NCI-H510A (cell line): ENCODE results near the gene BACE1-AS.
"Not testable (repeated sequence)": the region's sequence is repeated elsewhere in the genome, so short reads cannot be mapped to it uniquely, and the experiment has no call there.

Source experiments
- DNase-seq: peaks from one replicate; lab custom pipeline; 2025; lab: John Stamatoyannopoulos, UW

Gene BACE1-AS

GRCh38 chr11:117290809-117291396 is at the start of gene BACE1-AS:
BACE1-AS (plus strand) TSS chr11:117291346.
- DNase-seq: no peak

GRCh38 chr11:117248341-117248740 is 42.8 kb upstream of the BACE1-AS start:
- no peak for DNase-seq

DNA sequence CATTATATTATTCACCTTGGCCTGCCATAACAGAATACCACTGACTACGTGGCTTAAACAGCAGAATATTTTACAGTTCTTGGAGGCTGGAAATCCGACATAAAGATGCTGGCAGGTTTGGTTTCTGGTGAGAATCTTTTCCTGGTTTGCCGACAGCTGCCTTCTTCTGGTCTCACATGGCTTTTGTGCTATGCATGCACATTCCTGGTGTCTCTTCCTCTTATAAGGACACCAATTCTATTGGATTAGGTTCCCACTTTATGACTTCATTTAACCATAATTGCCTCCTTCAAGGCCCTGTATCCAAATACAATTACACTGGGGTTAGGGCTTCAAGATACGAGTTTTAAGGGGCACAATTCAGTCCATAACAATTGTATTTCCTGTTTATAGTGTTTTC is 41.6 kb upstream of the BACE1-AS start:
- no peak for DNase-seq

DNA sequence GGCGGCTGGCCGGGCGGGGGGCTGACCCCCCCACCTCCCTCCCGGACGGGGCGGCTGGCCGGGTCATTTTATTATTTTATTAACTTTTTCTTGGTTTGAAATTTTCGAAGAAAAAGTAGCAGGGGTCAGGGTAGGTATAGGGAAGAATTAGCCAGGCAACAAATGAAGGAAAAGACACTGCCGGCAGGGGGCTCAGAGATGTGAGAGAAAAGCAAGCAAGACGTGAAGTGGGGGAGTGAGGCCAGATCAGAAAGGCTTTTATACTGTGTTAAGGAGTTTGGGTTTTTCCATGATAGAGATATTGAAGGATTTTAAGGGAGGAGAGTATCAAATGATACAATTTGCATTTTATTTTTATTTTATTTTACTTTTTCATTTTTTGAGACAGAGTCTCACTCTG is 39.6 kb upstream of the BACE1-AS start:
- DNase-seq: no peak

DNA sequence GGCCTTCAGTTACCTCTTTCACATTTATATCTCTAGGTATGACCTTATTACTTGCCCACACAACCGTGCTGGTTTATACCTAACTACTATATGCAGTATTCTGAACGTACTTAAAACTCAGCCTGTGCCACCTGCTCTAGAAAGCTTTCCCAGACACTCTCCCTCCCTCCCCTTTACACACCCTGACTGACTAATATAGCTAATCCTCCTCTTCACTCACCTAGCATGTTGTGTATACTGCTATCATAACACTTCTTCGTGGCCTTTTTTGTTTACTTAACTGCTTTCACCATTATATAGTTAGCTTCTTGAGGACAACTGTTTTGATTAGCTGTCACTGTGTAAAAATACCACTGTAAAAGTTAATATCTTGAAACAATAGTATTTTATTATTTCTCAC is 35.2 kb upstream of the BACE1-AS start:
- no peak for DNase-seq

DNA sequence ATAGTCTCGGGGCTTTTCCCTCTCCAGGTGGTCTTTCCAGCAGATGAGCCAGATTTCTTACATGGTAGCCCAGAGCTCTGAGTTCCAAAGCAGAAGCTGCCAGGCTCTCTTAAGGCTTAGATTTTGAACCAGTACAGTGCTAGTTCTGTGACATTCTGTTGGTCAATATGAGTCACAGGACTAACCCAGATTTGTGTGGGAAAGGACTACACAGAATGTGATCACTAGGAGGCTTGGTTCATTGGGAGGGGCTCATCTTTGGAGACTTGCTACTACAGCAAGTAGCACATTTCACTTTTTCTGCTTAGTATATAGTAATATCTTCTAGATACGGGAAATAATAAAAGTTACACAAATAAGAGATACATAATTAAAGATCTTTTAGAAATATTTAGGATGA is 34.6 kb upstream of the BACE1-AS start:
- DNase-seq: no peak

GRCh38 chr11:117258576-117258975 is 32.6 kb upstream of the BACE1-AS start:
- DNase-seq: no peak

DNA sequence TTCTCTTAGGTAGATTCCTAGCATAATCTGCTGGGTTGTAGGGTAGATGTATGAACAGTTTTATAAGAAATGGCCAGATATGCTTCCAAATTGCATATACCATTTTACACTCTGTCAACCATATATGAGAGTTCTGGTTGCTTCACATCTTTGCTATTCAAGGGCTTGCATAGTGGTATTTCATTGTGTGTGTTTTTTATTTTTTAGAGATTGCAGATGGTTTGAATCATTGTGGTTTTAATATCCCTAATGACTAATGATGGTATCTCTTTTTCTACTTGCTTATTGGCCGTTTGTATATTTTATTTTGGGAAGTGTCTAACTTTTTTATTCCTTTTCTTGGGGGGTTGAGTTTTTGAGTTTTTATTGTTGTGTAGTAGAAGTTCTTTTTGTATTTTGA is 31.7 kb upstream of the BACE1-AS start:
- DNase-seq: no peak

DNA sequence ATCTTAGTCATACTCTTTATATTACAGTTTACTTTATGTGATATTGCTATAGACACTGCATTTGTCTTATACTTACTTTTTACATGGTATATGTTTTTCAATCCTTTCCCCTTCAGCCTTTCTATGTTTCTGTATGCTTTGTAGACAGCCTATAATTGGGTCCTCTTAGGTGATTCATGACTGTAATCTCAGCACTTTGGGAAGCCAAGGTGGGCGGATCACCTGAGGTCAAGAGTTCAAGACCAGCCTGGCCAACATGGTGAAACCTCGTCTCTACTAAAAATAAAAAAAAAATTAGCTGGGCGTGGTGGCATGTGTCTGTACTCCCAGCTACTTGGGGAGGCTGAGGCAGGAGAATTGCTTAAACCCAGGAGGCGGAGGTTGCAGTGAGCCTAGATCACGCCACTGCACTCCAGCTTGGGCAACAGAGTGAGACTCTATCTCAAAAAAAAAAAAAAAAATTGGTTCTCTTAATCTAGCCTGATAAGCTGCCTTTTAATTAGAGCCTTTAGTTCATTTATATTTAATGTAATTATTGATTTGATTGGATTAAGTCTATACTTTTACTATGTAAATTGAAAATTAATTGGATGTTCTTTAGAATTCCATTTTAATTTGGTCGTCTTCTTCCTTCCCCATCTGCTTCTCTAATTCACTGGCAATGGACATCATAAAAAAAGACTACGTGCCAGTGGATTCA is 26.4 kb upstream of the BACE1-AS start:
- not testable (repeated sequence) for DNase-seq

GRCh38 chr11:117265745-117266144 is 25.4 kb upstream of the BACE1-AS start:
- no peak for DNase-seq

- no peak for DNase-seq
Measured at GRCh38 chr11:117269856-117270255, 21.3 kb upstream of the BACE1-AS start.

- no peak for DNase-seq
Measured at GRCh38 chr11:117271208-117271607, 19.9 kb upstream of the BACE1-AS start.

DNA sequence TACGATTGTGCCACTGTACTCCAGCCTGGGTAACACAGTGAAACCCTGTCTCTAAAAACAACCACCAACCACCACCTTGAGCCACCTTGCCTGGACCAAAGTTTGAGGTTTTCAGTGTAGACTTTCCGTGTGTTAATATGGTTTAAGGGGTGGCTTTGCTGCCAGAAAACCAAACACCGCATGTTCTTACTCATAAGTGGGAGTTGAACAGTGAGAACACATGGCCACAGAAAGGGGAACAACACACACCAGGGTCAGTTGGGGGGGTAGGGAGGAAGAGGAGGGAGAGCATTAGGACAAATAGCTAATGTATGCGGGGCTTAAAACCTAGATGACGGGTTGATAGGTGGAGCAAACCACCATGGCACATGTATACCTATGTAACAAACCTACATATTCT is 19.0 kb upstream of the BACE1-AS start:
- DNase-seq: not testable (repeated sequence)

DNA sequence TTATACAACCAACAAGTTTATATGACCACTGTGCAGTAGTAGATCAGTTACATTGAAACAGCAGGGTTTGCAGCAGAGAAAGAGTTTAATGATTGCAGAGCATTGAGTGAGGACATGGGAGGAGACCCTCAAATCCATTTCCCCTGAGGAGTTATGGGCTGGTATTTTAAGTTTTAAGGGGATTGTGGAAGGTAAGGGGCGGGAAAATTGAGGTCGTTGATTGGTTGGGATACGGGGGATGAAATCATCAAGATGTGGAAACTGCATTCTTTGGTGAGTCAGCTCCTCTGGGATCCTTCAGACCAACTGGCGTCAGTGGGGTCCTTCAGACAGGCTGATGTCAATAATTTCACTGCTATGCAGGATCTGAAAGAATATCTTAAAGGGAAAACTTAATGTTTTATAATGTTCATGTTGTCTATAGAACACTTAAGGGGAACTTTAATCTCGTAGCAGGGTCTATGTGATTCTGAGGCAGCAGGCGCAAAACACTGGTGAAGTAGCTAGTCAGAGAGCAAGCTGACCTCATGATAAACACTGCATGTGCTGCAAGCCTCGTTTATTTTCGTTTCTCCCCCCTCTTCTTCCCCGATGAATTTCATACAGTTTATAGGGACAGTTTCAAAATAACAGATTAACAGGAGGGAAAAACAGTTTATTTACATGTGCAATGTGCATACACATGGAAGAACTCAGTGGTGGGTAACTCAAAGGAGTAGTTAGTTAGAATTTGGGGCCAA is 17.4 kb upstream of the BACE1-AS start:
- DNase-seq: no peak

DNA sequence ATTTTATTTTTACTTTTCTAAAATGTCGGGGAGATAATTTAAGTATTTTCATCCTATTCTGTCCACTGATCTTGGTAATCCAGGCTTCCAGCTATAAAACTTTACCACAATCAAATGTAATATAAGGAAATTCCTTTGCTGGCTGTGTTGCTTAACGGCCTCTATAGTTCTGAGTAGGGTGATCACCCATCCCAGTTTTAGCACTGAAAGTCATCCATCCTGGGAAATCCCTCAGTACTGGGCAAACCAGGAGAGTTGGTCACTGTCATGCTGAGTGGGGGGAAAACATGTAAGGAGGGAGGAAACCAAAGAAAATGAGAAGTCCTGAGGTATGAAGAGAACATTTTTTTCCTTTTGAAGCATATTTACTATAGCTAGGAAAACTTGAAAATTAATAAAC is 12.8 kb upstream of the BACE1-AS start:
- no peak for DNase-seq

- no peak for DNase-seq
Measured at GRCh38 chr11:117279711-117280376, 11.3 kb upstream of the BACE1-AS start.

- DNase-seq: no peak
Measured at GRCh38 chr11:117281159-117281558, 10.0 kb upstream of the BACE1-AS start.

- no peak for DNase-seq
Measured at GRCh38 chr11:117281869-117282268, 9.3 kb upstream of the BACE1-AS start.

DNA sequence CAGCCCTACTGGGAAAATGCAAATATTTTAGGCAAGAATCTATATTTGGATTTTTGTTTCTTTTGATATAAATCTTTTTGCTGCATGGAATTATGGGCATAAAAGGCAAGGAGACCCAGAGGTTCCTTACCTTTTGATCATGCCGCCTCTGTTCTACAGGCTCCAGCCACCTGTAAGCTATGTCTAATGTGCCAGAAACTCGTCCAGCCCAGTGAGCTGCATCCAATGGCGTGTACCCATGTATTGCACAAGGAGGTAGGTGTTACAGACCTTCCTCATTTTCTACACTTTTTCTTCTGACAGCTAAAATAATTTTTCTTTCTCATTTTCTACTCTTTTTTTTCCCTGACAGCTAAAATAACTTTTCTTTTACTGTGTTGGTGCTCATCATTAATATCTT is 8.2 kb upstream of the BACE1-AS start:
- DNase-seq: no peak

DNA sequence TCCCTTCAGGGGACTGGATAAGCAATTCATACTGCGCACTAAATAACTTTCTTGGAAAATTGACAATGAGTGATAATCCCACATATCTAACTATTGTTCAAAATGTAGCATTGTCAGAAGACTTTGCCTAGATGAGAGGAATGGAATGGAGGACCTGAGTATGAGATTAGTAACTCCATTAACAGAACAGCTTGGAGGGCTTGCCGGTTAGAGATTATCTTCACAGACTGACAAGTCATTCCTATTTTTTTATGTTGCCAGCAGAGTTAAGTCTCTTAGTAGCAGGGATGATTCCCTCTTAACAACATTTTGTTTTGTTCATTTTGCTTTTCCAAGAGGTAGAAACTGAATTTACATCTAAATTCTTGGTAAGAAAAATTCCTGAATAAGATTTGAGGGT is 7.1 kb upstream of the BACE1-AS start:
- no peak for DNase-seq

- DNase-seq: no peak
Measured at GRCh38 chr11:117286588-117286987, 4.6 kb upstream of the BACE1-AS start.

- no peak for DNase-seq
Measured at GRCh38 chr11:117287668-117288067, 3.5 kb upstream of the BACE1-AS start.

GRCh38 chr11:117289795-117290194 is 1.4 kb upstream of the BACE1-AS start:
- no peak for DNase-seq
